ENCODE measurements around the gene LDHD.

DNA sequence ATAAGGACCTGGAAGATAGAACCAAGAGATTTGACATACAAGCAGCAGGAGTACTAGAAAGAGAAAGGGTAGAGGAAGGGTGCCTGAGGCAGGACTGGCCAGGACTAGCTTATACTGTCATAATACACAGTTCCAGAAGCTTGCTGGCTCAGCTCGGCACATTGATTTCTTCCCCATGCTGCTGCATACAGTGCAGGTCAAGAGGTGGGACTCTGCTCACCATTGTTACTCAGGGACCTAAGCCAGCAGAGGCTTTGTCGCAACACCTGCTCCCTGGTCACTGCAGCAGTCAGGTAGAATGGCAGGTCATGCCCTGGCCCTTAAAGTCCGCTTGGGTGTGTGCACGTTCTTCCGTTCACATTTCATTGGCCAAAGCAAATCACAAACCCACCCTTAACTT, 32.8 kb downstream of the LDHD start:
- TF ChIP-seq EZH2 (IDR thresholded peaks at IDR 0.05; ENCODE audit: borderline replicate concordance, low read length) = no peak
- TF ChIP-seq, protein P1, sequence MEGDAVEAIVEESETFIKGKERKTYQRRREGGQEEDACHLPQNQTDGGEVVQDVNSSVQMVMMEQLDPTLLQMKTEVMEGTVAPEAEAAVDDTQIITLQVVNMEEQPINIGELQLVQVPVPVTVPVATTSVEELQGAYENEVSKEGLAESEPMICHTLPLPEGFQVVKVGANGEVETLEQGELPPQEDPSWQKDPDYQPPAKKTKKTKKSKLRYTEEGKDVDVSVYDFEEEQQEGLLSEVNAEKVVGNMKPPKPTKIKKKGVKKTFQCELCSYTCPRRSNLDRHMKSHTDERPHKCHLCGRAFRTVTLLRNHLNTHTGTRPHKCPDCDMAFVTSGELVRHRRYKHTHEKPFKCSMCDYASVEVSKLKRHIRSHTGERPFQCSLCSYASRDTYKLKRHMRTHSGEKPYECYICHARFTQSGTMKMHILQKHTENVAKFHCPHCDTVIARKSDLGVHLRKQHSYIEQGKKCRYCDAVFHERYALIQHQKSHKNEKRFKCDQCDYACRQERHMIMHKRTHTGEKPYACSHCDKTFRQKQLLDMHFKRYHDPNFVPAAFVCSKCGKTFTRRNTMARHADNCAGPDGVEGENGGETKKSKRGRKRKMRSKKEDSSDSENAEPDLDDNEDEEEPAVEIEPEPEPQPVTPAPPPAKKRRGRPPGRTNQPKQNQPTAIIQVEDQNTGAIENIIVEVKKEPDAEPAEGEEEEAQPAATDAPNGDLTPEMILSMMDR (conservative IDR thresholded peaks at IDR 0.05 in 1 of 2, IDR thresholded peaks at IDR 0.05 in 1 of 2; ENCODE audit: extremely low read depth in 1 of 2, insufficient read depth in 1 of 2, low read depth in 1 of 2, low read length in 2 of 2) = no peak

All from mammary epithelial cell (primary cell).